ENCODE data around the gene ARHGAP21. TPM values are rescaled to one million over a fixed set of nuclear protein-coding genes. Genes with fewer than 3 reads are reported as not detected.

ARHGAP21 gene
- total and polyA plus RNA-seq, 9 of the 15 experiments (the other 6 are each of a cell fraction or from before 2014, with no cell fraction given) = 13.6 to 145 (median 60.8) TPM

- peak; percentile 33; the same call in 1 of the 2 replicates for TF ChIP-seq MGA (IDR thresholded peaks at IDR 0.05)
- peak; percentile 15 for TF ChIP-seq DACH1 (IDR thresholded peaks at IDR 0.05; ENCODE audit: partially characterized antibody)
- TF ChIP-seq KLF16 (IDR thresholded peaks at IDR 0.05) = peak; percentile 28; the same call in 1 of the 2 replicates
- no peak for TF ChIP-seq CHAMP1 (IDR thresholded peaks at IDR 0.05)
- 0 out of 2 replicates have a peak, but pooled peaks have one; percentile 12 for TF ChIP-seq SMARCA4 (IDR thresholded peaks at IDR 0.05)
- peak; percentile 29; the same call in 1 of the 2 replicates for TF ChIP-seq STAG1 (CRISPR knock-in tag; IDR thresholded peaks at IDR 0.05; ENCODE audit: borderline replicate concordance)
- TF ChIP-seq CTCFL (IDR thresholded peaks at IDR 0.05; ENCODE audit: borderline replicate concordance, insufficient read depth, low read depth, low read length, poor library complexity, severe bottlenecking) = peak; percentile 88
- TF ChIP-seq IFI16 (CRISPR knock-in tag; IDR thresholded peaks at IDR 0.05) = no peak
These were observed 105.8 kb downstream of the ARHGAP21 start (continued) for GRCh38 chr10:24617771-24618396.
